Measurements from ENCODE around the gene CD3E.

Gene CD3E

GRCh38 chr11:118320515-118320914 is 16.0 kb downstream of the CD3E start:
- H2AK5ac ChIP-seq (ENCODE audit: low read length, severe bottlenecking), result no peak overlapping the region
- no peak overlapping the region for H2BK120ac ChIP-seq (ENCODE audit: low read depth, low read length)
- no peaks in the 10 kb centered on the region for H3K36me3 ChIP-seq (ENCODE audit: control insufficient read depth in 1 of 2, insufficient read depth in 2 of 2, low read depth in 1 of 2, low read length in 2 of 2)
- H3K27ac ChIP-seq (ENCODE audit: low read length, poor library complexity, severe bottlenecking), result no peak overlapping the region
- no peak overlapping the region for H3K4ac ChIP-seq (ENCODE audit: low read depth in 1 of 2, low read length in 2 of 2)
- WGBS, result 91% methylated on average over 3 of the region's 3 CpGs
- peaks cover 11 to 23% of the 10 kb centered on the region in 2 experiments for H3K27me3 ChIP-seq (ENCODE audit: control insufficient read depth in 1 of 2, insufficient read depth in 1 of 2, low read length in 2 of 2)
- peaks cover 4% of the 10 kb centered on the region for H3K4me1 ChIP-seq (ENCODE audit: control insufficient read depth, insufficient read depth, low read depth, low read length)
- no peak overlapping the region for H4K91ac ChIP-seq (ENCODE audit: low read length)
- DNase-seq, result no peak
- H2BK15ac ChIP-seq (ENCODE audit: low read depth, poor library complexity, severe bottlenecking), result no peak overlapping the region
- no peak overlapping the region for H3K9ac ChIP-seq (ENCODE audit: low read length)
- H2BK12ac ChIP-seq (ENCODE audit: low read length in 2 of 2), result no peak overlapping the region
- H3K23ac ChIP-seq (ENCODE audit: low read length in 2 of 2), result no peak overlapping the region
- no peaks in the 10 kb centered on the region for H3K9me3 ChIP-seq (ENCODE audit: control insufficient read depth, low read length)
- H3K4me3 ChIP-seq (ENCODE audit: insufficient read depth in 1 of 2, low read depth in 1 of 2, low read length in 2 of 2), result no peak overlapping the region
- H3K18ac ChIP-seq (ENCODE audit: low read depth in 1 of 2, low read length in 2 of 2), result no peak overlapping the region
- H4K8ac ChIP-seq (ENCODE audit: low read length), result no peak overlapping the region
- no peaks in the 10 kb centered on the region for H3K79me1 ChIP-seq (replicated peaks; ENCODE audit: low read length, poor library complexity, severe bottlenecking)
- no peak overlapping the region for H2BK5ac ChIP-seq (ENCODE audit: low read depth, low read length, poor library complexity, severe bottlenecking)
- no peak overlapping the region for H3K4me2 ChIP-seq (ENCODE audit: low read length, poor library complexity, severe bottlenecking)
- H2AFZ ChIP-seq (ENCODE audit: low read depth, low read length), result no peak overlapping the region
- no peak overlapping the region for H3K14ac ChIP-seq (ENCODE audit: low read length in 2 of 2)

- no peak overlapping the region for H3K23ac ChIP-seq (ENCODE audit: low read length in 2 of 2)
- peaks cover 4% of the 10 kb centered on the region for H3K4me1 ChIP-seq (ENCODE audit: control insufficient read depth, insufficient read depth, low read depth, low read length)
- H3K27ac ChIP-seq (ENCODE audit: low read length, poor library complexity, severe bottlenecking), result no peak overlapping the region
- H3K9me3 ChIP-seq (ENCODE audit: control insufficient read depth, low read length), result no peaks in the 10 kb centered on the region
- H2BK12ac ChIP-seq (ENCODE audit: low read length in 2 of 2), result no peak overlapping the region
- no peak overlapping the region for H2BK5ac ChIP-seq (ENCODE audit: low read depth, low read length, poor library complexity, severe bottlenecking)
- H3K4me2 ChIP-seq (ENCODE audit: low read length, poor library complexity, severe bottlenecking), result no peak overlapping the region
- H2AFZ ChIP-seq (ENCODE audit: low read depth, low read length), result no peak overlapping the region
- no peak overlapping the region for H2AK5ac ChIP-seq (ENCODE audit: low read length, severe bottlenecking)
- WGBS, result 86% methylated on average over 3 of the region's 5 CpGs
- H2BK120ac ChIP-seq (ENCODE audit: low read depth, low read length), result no peak overlapping the region
- DNase-seq, result peak; percentile 1
- no peak overlapping the region for H4K91ac ChIP-seq (ENCODE audit: low read length)
- no peak overlapping the region for H3K9ac ChIP-seq (ENCODE audit: low read length)
- peaks cover 8 to 15% of the 10 kb centered on the region in 2 experiments for H3K27me3 ChIP-seq (ENCODE audit: control insufficient read depth in 1 of 2, insufficient read depth in 1 of 2, low read length in 2 of 2)
- no peak overlapping the region for H3K4ac ChIP-seq (ENCODE audit: low read depth in 1 of 2, low read length in 2 of 2)
- H4K8ac ChIP-seq (ENCODE audit: low read length), result no peak overlapping the region
- H2BK15ac ChIP-seq (ENCODE audit: low read depth, poor library complexity, severe bottlenecking), result no peak overlapping the region
- no peaks in the 10 kb centered on the region for H3K36me3 ChIP-seq (ENCODE audit: control insufficient read depth in 1 of 2, insufficient read depth in 2 of 2, low read depth in 1 of 2, low read length in 2 of 2)
- no peaks in the 10 kb centered on the region for H3K79me1 ChIP-seq (replicated peaks; ENCODE audit: low read length, poor library complexity, severe bottlenecking)
- H3K4me3 ChIP-seq (ENCODE audit: insufficient read depth in 1 of 2, low read depth in 1 of 2, low read length in 2 of 2), result no peak overlapping the region
- H3K18ac ChIP-seq (ENCODE audit: low read depth in 1 of 2, low read length in 2 of 2), result no peak overlapping the region
- no peak overlapping the region for H3K14ac ChIP-seq (ENCODE audit: low read length in 2 of 2)
Observed at GRCh38 chr11:118321386-118322082, 17.0 kb downstream of the CD3E start.

- no peak overlapping the region for H3K23ac ChIP-seq (ENCODE audit: low read length in 2 of 2)
- no peak overlapping the region for H2BK5ac ChIP-seq (ENCODE audit: low read depth, low read length, poor library complexity, severe bottlenecking)
- H3K4ac ChIP-seq (ENCODE audit: low read depth in 1 of 2, low read length in 2 of 2), result no peak overlapping the region
- no peak overlapping the region for H3K4me2 ChIP-seq (ENCODE audit: low read length, poor library complexity, severe bottlenecking)
- H3K4me3 ChIP-seq (ENCODE audit: insufficient read depth in 1 of 2, low read depth in 1 of 2, low read length in 2 of 2), result no peak overlapping the region
- no peak overlapping the region for H2AK5ac ChIP-seq (ENCODE audit: low read length, severe bottlenecking)
- H2BK120ac ChIP-seq (ENCODE audit: low read depth, low read length), result no peak overlapping the region
- H3K14ac ChIP-seq (ENCODE audit: low read length in 2 of 2), result no peak overlapping the region
- no peak overlapping the region for H3K27ac ChIP-seq (ENCODE audit: low read length, poor library complexity, severe bottlenecking)
- no peak overlapping the region for H3K9ac ChIP-seq (ENCODE audit: low read length)
- 92% methylated on average over 19 of the region's 19 CpGs for WGBS
- no peaks in the 10 kb centered on the region for H3K79me1 ChIP-seq (replicated peaks; ENCODE audit: low read length, poor library complexity, severe bottlenecking)
- no peak overlapping the region for H2BK12ac ChIP-seq (ENCODE audit: low read length in 2 of 2)
- no peak overlapping the region for H2BK15ac ChIP-seq (ENCODE audit: low read depth, poor library complexity, severe bottlenecking)
- H3K9me3 ChIP-seq (ENCODE audit: control insufficient read depth, low read length), result no peaks in the 10 kb centered on the region
- H2AFZ ChIP-seq (ENCODE audit: low read depth, low read length), result no peak overlapping the region
- H4K8ac ChIP-seq (ENCODE audit: low read length), result no peak overlapping the region
- H3K27me3 ChIP-seq (ENCODE audit: control insufficient read depth in 1 of 2, insufficient read depth in 1 of 2, low read length in 2 of 2), result peaks cover 8 to 14% of the 10 kb centered on the region in 2 experiments
- H3K18ac ChIP-seq (ENCODE audit: low read depth in 1 of 2, low read length in 2 of 2), result no peak overlapping the region
- DNase-seq, result no peak
- no peaks in the 10 kb centered on the region for H3K36me3 ChIP-seq (ENCODE audit: control insufficient read depth in 1 of 2, insufficient read depth in 2 of 2, low read depth in 1 of 2, low read length in 2 of 2)
- H3K4me1 ChIP-seq (ENCODE audit: control insufficient read depth, insufficient read depth, low read depth, low read length), result no peaks in the 10 kb centered on the region
- no peak overlapping the region for H4K91ac ChIP-seq (ENCODE audit: low read length)
Observed at GRCh38 chr11:118322721-118323120, 18.2 kb downstream of the CD3E start.

- H3K23ac ChIP-seq (ENCODE audit: low read length in 2 of 2), result no peak overlapping the region
- H3K4me3 ChIP-seq (ENCODE audit: insufficient read depth in 1 of 2, low read depth in 1 of 2, low read length in 2 of 2), result no peak overlapping the region
- H2BK5ac ChIP-seq (ENCODE audit: low read depth, low read length, poor library complexity, severe bottlenecking), result no peak overlapping the region
- H3K9me3 ChIP-seq (ENCODE audit: control insufficient read depth, low read length), result no peaks in the 10 kb centered on the region
- H3K4ac ChIP-seq (ENCODE audit: low read depth in 1 of 2, low read length in 2 of 2), result no peak overlapping the region
- no peak overlapping the region for H3K4me2 ChIP-seq (ENCODE audit: low read length, poor library complexity, severe bottlenecking)
- no peak overlapping the region for H4K91ac ChIP-seq (ENCODE audit: low read length)
- H3K27me3 ChIP-seq (ENCODE audit: control insufficient read depth in 1 of 2, insufficient read depth in 1 of 2, low read length in 2 of 2), result peaks cover 0 to 7% of the 10 kb centered on the region in 2 experiments
- no peak overlapping the region for H3K9ac ChIP-seq (ENCODE audit: low read length)
- no peak overlapping the region for H3K14ac ChIP-seq (ENCODE audit: low read length in 2 of 2)
- H3K36me3 ChIP-seq (ENCODE audit: control insufficient read depth in 1 of 2, insufficient read depth in 2 of 2, low read depth in 1 of 2, low read length in 2 of 2), result no peaks in the 10 kb centered on the region
- H2AFZ ChIP-seq (ENCODE audit: low read depth, low read length), result no peak overlapping the region
- no peak overlapping the region for H4K8ac ChIP-seq (ENCODE audit: low read length)
- H2BK12ac ChIP-seq (ENCODE audit: low read length in 2 of 2), result no peak overlapping the region
- no peak for DNase-seq
- no peak overlapping the region for H3K18ac ChIP-seq (ENCODE audit: low read depth in 1 of 2, low read length in 2 of 2)
- H2BK15ac ChIP-seq (ENCODE audit: low read depth, poor library complexity, severe bottlenecking), result no peak overlapping the region
- H3K27ac ChIP-seq (ENCODE audit: low read length, poor library complexity, severe bottlenecking), result no peak overlapping the region
- no peak overlapping the region for H2BK120ac ChIP-seq (ENCODE audit: low read depth, low read length)
- H2AK5ac ChIP-seq (ENCODE audit: low read length, severe bottlenecking), result no peak overlapping the region
- no peaks in the 10 kb centered on the region for H3K79me1 ChIP-seq (replicated peaks; ENCODE audit: low read length, poor library complexity, severe bottlenecking)
- no peaks in the 10 kb centered on the region for H3K4me1 ChIP-seq (ENCODE audit: control insufficient read depth, insufficient read depth, low read depth, low read length)
Observed at GRCh38 chr11:118325283-118325682, 20.8 kb downstream of the CD3E start.
